ENCODE data around the gene SLC40A1. TPM values are rescaled to one million over a fixed set of nuclear protein-coding genes. Genes with fewer than 3 reads are reported as not detected.

SLC40A1 gene
- total and polyA plus RNA-seq, 12 donors: 84.1 to 3,561 (median 883) TPM

DNA sequence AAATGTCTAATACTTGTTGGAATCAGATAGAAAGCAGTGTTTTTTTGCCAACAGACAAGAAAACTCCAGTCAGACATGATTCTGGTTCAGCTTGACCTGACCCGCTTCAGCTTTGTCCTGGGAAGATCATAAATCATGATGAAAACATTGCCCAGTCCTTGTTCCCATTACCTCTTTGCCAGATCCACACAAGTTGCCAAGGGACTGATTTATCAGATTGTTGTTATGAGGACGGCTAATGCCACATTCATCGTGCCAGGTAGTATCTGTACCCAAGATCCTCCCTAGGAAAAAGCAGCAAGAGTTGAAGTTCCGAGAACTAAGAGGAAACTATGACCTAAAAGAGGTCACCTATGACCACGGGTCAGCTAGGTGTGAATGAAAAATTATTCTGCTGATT is 39.0 kb downstream of the SLC40A1 start:
- WGBS, 4 donors: 37 to 54% (median 39%) methylated on average over 5 of the region's 5 CpGs
- H3K4me3 ChIP-seq: no peak overlapping the region
- H3K27me3 ChIP-seq: no peaks in the 10 kb centered on the region
- H3K9me3 ChIP-seq (replicated peaks in 1 of 3): no peaks in the 10 kb centered on the region
- intact Hi-C loops (cut with DNase I): no loop called here
- DNase-seq: peak; percentile 57 to 86 (median 70)
- peak overlapping the region in 4 of 5 donors; percentile 43 to 63 (median 48) for H3K27ac ChIP-seq
- no peaks in the 10 kb centered on the region for H3K36me3 ChIP-seq (replicated peaks in 1 of 2)
- TF ChIP-seq, protein P1, sequence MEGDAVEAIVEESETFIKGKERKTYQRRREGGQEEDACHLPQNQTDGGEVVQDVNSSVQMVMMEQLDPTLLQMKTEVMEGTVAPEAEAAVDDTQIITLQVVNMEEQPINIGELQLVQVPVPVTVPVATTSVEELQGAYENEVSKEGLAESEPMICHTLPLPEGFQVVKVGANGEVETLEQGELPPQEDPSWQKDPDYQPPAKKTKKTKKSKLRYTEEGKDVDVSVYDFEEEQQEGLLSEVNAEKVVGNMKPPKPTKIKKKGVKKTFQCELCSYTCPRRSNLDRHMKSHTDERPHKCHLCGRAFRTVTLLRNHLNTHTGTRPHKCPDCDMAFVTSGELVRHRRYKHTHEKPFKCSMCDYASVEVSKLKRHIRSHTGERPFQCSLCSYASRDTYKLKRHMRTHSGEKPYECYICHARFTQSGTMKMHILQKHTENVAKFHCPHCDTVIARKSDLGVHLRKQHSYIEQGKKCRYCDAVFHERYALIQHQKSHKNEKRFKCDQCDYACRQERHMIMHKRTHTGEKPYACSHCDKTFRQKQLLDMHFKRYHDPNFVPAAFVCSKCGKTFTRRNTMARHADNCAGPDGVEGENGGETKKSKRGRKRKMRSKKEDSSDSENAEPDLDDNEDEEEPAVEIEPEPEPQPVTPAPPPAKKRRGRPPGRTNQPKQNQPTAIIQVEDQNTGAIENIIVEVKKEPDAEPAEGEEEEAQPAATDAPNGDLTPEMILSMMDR (IDR thresholded peaks at IDR 0.05): no peak
- TF ChIP-seq POLR2A (IDR thresholded peaks at IDR 0.05): no peak
- H3K4me1 ChIP-seq (replicated peaks in 1 of 2): peaks cover 12 to 50% of the 10 kb centered on the region in 2 donors

DNA sequence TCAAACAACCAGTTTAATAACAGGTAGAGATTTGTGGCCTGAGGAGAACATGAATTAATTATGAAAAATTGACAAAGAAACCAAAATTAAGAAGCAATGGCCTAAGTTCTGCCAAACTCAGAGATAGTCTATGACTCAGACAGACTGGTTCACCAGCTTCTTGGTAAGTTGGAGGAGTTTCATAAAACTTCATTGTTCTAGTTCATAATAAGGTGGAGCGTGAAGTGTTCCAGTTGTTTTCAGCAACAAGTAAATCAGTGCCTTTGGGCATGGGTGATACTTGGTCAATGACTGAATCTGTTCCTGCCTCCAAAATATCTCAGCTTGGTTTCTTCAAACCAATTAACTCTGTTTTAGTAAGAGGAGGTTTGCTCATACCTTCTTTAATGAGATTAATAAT is 40.0 kb downstream of the SLC40A1 start:
- no peaks in the 10 kb centered on the region for H3K27me3 ChIP-seq
- H3K27ac ChIP-seq: peak overlapping the region in 2 of 5 donors; percentile 15 to 63
- WGBS, 4 donors: 87 to 100% (median 97%) methylated on average over 1 of the region's 1 CpG
- DNase-seq: no peak
- intact Hi-C loops (cut with DNase I): no loop called here
- H3K4me3 ChIP-seq: no peak overlapping the region
- TF ChIP-seq POLR2A (IDR thresholded peaks at IDR 0.05): no peak
- TF ChIP-seq, protein P1 (IDR thresholded peaks at IDR 0.05): no peak
- H3K9me3 ChIP-seq (replicated peaks in 1 of 3): no peaks in the 10 kb centered on the region
- no peaks in the 10 kb centered on the region for H3K36me3 ChIP-seq (replicated peaks in 1 of 2)
- H3K4me1 ChIP-seq (replicated peaks in 1 of 2): peaks cover 12 to 45% of the 10 kb centered on the region in 2 donors

DNA sequence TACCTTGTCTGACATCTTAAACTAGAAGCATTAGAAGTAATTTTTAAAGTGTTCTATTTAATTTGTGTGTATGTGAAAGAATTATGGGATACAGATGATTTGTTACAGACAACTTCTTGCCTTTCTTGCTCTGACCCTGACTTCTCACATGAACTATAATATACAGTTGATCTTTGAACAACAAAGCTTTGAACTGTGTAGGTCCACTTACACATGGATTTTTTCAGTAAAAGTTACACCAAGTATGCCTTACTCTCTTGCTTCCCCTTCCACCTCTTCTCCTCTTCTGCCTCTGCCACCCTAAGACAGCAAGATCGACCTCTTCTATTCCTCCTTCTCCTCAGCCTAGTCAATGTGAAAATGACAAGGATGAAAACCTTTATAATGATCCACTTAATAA is 42.2 kb downstream of the SLC40A1 start:
- Histone ChIP-seq H3K9me3 (replicated peaks in 1 of 3) (no peaks in the 10 kb centered on the region), H3K27ac (no peak overlapping the region), H3K36me3 (replicated peaks in 1 of 2) (no peaks in the 10 kb centered on the region), H3K4me1 (replicated peaks in 1 of 2) (peaks cover 24 to 48% of the 10 kb centered on the region in 2 donors), H3K27me3 (no peaks in the 10 kb centered on the region), H3K4me3 (no peak overlapping the region)
- no peak for DNase-seq
- intact Hi-C loops (cut with DNase I): no loop called here
- WGBS, 4 donors: 85 to 97% (median 91%) methylated on average over 1 of the region's 1 CpG
- TF ChIP-seq, protein P1 (IDR thresholded peaks at IDR 0.05): no peak
- no peak for TF ChIP-seq POLR2A (IDR thresholded peaks at IDR 0.05)

DNA sequence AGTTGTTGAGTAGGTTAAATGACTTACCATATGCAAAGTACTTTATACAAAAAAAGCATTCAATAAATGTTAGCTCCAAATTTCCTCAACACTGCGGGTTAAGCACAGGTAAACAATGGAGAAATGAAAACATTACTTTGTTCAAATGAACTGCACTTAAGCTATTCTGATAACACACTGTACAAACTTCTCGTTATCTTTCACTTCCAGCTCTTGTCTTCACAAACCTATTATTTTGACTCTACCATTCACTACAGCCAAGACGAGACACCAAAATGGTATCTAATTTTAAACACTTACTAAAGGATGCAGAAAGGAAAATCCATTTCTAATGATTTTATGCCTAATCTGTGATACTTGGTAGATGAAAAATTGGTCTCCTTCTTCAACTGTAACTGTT is 43.8 kb downstream of the SLC40A1 start:
- no peak for DNase-seq
- no peak overlapping the region for H3K4me3 ChIP-seq
- H3K9me3 ChIP-seq (replicated peaks in 1 of 3): no peaks in the 10 kb centered on the region
- no peak overlapping the region for H3K27ac ChIP-seq
- TF ChIP-seq, protein P1 (IDR thresholded peaks at IDR 0.05): no peak
- TF ChIP-seq POLR2A (IDR thresholded peaks at IDR 0.05): no peak
- WGBS, 4 donors: 89 to 94% (median 92%) methylated on average over 3 of the region's 3 CpGs
- intact Hi-C loops (cut with DNase I): no loop called here
- no peaks in the 10 kb centered on the region for H3K36me3 ChIP-seq (replicated peaks in 1 of 2)
- peaks cover 26 to 46% of the 10 kb centered on the region in 2 donors for H3K4me1 ChIP-seq (replicated peaks in 1 of 2)
- no peaks in the 10 kb centered on the region for H3K27me3 ChIP-seq
